Measurements from ENCODE around the gene ERCC2.

DNA sequence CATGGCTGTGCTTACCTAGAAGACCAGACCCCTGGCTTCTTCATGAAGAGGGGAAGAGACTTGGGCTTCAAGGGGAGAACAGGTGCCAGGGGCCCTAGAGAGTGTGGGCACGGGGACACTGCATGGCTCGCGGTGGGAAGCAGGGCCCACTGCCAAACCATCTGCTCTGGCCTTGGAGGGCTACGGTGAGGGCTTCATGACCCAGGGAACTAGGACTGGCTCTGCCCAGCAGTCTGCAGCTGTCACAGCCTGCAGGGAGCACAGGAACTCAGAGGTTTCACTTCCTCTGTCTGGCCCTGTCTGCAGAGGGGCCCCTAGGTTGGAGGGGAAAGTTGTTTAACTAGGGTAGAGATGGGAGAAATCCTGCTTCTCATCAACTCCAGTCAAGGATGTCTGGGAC lies 49.0 kb upstream of the ERCC2 start:
- TF ChIP-seq, protein P1, sequence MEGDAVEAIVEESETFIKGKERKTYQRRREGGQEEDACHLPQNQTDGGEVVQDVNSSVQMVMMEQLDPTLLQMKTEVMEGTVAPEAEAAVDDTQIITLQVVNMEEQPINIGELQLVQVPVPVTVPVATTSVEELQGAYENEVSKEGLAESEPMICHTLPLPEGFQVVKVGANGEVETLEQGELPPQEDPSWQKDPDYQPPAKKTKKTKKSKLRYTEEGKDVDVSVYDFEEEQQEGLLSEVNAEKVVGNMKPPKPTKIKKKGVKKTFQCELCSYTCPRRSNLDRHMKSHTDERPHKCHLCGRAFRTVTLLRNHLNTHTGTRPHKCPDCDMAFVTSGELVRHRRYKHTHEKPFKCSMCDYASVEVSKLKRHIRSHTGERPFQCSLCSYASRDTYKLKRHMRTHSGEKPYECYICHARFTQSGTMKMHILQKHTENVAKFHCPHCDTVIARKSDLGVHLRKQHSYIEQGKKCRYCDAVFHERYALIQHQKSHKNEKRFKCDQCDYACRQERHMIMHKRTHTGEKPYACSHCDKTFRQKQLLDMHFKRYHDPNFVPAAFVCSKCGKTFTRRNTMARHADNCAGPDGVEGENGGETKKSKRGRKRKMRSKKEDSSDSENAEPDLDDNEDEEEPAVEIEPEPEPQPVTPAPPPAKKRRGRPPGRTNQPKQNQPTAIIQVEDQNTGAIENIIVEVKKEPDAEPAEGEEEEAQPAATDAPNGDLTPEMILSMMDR (IDR thresholded peaks at IDR 0.05): no peak
- TF ChIP-seq POLR2AphosphoS5 (IDR thresholded peaks at IDR 0.05): no peak
- no peak for TF ChIP-seq POLR2A (IDR thresholded peaks at IDR 0.05)
- no peak for TF ChIP-seq EP300 (IDR thresholded peaks at IDR 0.05)

Measured in upper lobe of left lung (tissue), 4 donors.